ENCODE measurements around the gene POU6F2.

- TF ChIP-seq CEBPB (IDR thresholded peaks at IDR 0.05; ENCODE audit: low read depth, low read length) (no peak), POLR2A (IDR thresholded peaks at IDR 0.05; ENCODE audit: low read depth, low read length) (no peak), CTCF (conservative IDR thresholded peaks at IDR 0.05; ENCODE audit: low read depth, low read length) (no peak), USF2 (IDR thresholded peaks at IDR 0.05; ENCODE audit: low read depth, low read length) (no peak), CHD1 (IDR thresholded peaks at IDR 0.05; ENCODE audit: low read depth, low read length) (no peak)
Measured at GRCh38 chr7:39210362-39210761, 232.7 kb downstream of the POU6F2 start.

All from IMR-90 (cell line).